GM21360 (cell line): ENCODE data around the gene APOC4.
"Not testable (repeated sequence)": the region's sequence is repeated elsewhere in the genome, so short reads cannot be mapped to it uniquely, and the experiment has no call there.

Experiments
- ATAC-seq: cut with Tn5 transposase; IDR thresholded peaks from one replicate; pipeline ENCODE4 v1.9.1; 2021; ENCODE audit warnings: mild to moderate bottlenecking, moderate library complexity; ENCODE audit not compliant: unreplicated experiment

Gene APOC4

DNA sequence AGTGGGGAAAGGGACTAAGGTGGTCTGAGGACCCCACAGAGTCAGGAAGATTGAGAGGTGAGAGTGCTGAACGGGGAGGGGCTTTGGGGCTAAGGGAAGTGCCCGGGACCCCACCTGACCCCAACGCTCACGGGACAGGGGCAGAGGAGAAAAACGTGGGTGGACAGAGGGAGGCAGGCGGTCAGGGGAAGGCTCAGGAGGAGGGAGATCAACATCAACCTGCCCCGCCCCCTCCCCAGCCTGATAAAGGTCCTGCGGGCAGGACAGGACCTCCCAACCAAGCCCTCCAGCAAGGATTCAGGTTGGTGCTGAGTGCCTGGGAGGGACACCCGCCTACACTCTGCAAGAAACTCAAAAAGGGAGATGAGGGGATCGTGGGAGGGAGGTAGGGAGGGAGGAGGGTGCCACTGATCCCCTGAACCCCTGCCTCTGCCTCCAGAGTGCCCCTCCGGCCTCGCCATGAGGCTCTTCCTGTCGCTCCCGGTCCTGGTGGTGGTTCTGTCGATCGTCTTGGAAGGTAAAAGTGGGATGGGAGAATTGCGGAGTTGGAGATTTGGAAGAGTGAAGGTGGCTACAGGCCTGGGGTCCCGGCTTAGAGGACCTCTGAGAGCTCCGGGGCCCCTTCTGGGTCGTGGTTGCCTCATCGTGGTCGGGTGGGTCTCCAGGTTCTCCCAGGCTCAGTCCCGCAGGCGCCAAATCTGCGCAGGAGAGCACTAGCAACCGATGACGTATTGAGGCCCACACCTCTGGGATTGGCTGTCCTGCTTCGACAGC is 27.4 kb upstream of the APOC4 start, which contains the start of gene APOC1:
APOC1 (plus strand) TSS at position 176 of the 774 bp plus-strand sequence; CDS start at position 460, 284 bp downstream.
- ATAC-seq = peak; percentile 86

DNA sequence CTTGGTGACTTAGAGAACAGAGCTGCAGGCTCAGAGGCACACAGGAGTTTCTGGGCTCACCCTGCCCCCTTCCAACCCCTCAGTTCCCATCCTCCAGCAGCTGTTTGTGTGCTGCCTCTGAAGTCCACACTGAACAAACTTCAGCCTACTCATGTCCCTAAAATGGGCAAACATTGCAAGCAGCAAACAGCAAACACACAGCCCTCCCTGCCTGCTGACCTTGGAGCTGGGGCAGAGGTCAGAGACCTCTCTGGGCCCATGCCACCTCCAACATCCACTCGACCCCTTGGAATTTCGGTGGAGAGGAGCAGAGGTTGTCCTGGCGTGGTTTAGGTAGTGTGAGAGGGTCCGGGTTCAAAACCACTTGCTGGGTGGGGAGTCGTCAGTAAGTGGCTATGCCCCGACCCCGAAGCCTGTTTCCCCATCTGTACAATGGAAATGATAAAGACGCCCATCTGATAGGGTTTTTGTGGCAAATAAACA is 17.8 kb upstream of the APOC4 start:
- ATAC-seq = no peak

DNA sequence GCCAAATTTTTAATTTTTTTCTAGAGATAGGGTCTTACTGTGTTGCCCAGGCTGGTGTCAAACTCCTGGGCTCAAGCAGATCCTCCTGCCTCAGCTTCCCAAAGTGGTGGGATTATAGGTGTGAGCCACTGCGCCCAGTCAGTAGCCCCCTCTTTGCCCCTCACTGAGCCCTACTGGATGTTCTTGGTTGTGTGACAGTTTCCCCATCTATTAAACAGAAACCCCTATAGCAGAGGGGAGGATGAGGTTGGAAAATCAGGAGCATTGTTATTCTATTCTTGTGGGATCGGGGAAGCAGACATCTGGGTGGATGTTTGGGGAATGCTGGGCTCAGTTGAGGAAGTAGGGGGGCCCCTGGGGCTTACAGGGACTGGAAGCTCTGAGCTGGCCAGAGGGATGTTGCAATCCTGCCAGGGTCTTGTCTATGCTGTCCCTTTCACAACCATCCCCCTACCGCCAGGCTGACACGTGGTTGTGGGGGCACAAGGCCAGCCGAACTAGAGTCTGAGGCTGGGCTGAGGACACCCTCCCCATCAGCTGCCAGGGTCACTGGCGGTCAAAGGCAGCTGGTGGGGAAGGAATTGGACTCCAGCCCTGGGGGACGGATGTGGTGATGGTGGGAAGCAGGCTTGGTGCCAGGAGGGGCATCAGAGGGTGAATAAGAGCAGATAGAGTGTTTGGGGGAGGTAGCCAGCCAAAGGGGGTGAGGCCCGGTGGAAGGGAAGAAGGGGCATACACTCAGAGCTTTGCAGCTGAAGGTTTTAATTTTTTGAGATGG is 16.7 kb upstream of the APOC4 start:
- no peak for ATAC-seq

DNA sequence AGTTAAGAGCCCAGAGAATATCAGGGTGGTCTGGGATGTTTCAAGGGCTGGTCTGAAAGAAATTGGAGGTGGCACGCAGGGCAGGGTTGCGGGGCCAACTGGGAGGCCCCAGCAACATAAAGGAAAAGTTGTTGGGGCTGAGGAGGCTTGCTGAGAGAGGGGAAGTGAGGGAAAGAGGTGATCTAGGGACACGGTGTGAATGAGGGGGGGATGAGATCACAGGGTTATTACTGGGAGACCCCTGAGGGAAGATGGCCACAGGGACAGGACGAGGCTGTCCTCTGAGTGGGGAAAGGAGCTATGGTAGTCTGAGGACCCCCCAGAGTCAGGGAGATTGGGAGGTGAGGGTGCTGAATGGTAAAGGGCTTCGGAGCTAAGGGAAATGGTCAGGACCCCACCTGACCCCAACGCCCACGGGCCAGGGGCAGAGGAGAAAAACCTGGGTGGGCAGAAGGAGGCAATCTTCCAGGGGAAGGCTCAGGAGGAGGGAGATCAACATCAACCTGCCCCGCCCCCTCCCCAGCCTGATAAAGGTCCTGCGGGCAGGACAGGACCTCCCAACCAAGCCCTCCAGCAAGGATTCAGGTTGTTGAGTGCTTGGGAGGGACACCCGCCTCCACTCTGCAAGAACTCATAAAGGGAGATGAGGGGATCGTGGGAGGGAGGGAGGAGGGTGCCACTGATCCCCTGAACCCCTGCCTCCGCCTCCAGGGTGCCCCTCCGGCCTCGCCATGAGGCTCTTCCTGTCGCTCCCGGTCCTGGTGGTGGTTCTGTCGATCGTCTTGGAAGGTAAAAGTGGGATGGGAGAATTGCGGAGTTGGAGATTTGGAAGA is 15.6 kb upstream of the APOC4 start:
- not testable (repeated sequence) for ATAC-seq

DNA sequence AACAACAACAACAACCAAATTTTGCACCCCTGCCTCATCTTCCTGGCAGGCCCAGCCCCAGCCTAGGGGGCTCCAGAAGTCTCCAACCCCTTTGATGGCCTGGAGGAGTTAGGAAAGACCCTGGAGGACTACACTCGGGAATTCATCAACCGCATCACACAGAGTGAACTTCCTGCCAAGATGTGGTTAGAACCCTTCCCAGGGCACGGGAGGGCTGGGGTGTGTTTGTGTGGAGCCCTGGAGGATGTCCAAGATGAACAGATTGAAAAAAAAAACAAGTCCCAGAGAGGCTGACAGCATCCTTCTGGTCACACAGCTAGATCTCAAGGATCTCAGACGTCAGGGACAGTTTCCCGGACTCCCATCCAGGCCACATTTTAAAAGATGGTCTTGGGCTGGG is 14.3 kb upstream of the APOC4 start:
- ATAC-seq = no peak

DNA sequence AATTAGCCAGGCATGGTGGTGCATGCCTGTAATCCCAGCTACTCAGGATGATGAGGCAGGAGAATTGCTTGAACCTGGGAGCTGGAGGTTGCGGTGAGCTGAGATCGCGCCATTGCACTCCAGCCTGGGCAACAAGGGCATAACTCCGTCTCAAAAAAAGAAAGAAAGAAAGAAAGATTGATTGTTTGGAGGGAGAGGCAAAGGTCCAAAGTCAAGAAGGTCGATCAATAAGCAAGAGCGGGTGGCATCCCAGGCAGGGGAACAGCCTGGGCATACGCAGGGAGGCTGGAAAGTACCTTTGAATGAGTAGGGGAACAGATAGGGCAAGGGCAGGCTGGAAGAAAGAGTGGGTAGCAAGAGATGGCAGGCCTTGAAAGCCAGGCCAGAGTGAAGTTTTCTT is 11.9 kb upstream of the APOC4 start:
- no peak for ATAC-seq

DNA sequence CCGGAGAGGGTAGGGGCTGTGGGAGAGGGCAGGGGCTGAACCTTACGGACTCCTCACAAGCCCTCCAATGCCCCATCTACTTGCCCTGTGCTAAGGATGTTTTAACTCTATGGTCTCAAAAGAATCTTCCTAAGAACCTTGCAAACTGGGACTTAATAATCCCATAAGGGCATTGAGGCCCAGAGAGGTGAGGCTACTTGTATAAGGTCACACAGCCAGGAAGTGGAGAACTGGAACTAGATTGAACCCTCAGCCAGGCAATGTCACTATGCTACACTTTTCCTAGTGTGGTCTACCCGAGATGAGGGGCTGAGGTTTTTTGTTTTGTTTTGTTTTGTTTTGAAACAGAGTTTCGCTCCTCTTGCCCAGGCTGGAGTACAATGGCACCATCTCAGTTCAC is 10.5 kb upstream of the APOC4 start:
- no peak for ATAC-seq

DNA sequence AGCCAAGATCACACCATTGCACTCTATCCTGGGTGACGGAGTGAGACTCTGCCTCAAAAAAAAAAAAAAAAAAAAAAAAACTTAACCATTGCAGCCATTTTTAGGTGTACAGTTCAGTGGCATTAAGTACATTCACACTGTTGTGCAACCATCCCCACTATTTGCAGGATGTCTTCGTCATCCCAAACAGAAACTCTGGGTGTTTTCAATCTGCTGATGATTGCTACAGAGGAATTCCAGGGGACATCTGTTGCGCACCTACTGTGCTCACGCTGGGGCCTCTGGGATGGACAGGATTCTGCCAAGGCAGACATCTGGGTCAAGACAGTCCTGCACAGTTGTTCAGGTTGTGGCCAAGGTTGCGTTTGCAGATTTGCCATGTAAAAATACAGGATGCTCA is 2.4 kb upstream of the APOC4 start:
- no peak for ATAC-seq

DNA sequence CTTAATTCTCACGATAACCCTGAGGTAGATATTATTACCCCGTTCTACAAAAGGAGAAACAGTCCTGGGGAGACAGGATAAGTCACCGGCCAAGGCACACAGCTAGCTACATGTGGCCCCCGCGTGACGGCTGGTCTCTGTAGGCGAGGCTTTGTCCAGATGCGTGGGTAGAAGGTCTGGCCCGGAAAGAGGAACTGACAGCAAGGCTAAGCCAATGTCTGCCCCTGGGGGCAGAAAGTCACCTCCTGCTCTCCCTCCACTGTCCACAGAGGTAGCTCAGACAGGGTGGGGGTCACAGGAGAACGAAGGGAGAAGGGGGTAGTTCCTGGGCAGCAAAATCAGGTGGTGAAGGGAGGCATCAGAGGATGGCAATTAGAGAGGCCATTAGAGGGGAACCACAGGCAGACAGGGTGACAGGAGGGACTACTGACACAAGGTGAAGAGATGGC is 1.8 kb downstream of the APOC4 start:
- peak; percentile 64 for ATAC-seq

DNA sequence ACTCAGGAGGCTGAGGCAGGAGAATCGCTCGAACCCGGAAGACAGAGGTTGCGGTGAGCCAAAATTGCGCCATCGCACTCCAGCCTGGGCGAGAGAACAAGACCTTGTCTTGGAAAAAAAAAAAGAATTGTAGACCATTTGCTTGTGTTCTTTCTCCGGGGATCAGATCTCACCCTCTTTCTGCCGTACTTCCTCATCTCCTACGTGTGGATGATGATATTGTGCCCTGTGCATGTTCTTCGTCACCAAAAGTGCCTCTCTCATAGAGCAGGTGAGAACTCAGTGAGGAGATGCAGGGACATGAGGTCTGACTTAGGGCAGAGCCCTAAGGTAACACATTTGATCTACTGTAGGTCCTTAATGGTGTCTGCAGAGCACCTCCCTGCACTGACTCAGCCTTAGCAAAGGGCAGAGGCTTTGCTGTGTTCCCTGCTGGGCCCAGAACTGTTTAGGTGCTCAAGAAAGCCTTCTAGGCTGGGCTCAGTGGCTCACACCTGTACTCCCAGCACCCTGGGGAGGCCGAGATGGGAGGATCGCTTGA is 5.1 kb downstream of the APOC4 start:
- no peak for ATAC-seq

DNA sequence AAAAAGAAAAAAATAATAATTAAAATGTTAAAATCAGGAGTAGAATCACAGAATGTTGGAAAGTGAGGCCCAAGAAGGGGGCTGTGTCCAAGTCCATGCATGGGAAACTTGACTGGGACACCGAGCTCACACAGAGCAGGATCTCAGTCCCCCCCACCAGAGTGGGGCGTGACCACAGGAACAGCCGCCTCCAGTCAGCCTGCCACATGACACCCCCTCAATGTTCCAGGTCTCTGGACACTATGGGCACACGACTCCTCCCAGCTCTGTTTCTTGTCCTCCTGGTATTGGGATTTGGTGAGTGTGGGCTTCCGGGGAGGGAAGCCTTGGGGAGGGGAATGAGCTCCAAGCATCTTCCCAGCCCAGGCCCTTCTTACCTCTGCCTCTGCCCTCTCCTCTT is 6.2 kb downstream of the APOC4 start:
- ATAC-seq = no peak

DNA sequence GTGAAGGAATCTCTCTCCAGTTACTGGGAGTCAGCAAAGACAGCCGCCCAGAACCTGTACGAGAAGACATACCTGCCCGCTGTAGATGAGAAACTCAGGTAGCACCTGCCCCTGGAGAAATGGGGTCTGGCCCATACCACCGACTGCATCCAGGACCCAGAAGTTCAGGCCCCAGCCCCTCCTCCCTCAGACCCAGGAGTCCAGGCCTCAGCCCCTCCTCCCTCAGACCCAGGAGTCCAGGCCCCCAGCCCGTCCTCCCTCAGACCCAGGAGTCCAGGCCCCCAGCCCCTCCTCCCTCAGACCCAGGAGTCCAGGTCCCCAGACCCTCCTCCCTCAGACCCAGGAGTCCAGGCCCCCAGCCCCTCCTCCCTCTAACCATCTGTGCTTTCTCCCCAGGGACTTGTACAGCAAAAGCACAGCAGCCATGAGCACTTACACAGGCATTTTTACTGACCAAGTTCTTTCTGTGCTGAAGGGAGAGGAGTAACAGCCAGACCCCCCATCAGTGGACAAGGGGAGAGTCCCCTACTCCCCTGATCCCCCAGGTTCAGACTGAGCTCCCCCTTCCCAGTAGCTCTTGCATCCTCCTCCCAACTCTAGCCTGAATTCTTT is 6.8 kb downstream of the APOC4 start:
- no peak for ATAC-seq

DNA sequence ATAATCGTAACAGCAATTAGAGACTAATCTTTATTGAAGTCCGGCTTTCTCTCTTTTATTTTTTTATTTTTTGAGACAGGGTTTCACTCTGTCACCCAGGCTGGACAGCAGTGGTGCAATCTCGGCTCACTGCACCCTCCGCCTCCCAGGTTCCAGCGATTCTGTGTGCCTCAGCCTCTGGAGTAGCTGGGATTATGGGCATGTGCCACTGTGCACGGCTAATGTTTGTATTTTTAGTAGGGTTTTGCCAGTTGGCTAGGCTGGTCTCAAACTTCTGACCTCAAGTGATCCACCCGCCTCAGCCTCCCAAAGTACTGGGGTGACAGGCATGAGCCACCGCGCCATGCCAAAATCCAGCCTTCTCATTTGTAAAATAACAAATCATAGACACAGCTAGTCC is 7.5 kb downstream of the APOC4 start:
- ATAC-seq = no peak

DNA sequence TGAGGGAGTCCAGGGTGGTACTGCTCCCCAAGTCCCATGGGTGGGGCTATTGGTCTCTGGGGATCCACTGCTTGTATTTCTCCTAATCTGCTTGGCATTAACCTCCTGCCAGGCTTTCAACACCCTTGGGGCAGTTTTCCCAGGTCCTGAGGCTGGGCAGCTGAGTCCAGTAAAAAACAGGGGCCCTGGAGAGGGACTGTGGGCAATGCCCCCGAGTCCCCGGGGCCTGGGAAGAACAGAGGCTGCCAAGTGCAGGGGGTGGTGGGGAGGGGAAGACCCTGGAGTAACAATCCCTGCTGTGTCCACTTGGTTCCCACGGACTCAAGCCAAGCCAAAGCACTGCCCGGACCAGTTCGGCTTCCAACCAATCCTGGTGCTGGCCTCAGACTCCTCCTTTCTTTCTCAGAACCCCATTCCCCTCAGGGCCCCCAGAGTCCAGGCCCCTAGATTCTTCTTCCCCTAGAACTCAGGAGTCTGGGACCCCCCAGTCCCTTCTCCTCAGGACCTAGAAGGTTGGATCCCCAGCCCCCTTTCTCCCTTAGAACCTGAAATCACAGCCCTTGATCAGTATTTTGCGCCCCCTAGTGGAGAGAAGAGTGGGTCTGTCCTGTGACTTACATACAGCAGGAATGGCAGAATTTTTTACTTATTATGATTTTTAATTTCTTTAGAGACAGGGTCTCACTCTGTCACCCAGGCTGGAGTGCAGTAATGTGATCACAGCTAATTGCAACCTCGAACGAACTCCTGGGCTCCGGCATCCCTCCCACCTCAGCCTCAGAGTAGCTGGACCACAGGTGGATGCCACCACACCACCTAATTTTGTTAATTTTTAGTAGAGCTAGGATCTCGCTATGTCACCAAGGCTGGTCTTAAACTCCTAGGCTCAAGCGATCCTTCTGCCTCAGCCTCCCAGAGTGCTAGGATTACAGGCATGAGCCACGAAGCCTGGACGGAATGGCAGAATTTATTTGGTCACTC is 9.4 kb downstream of the APOC4 start:
- ATAC-seq = no peak

DNA sequence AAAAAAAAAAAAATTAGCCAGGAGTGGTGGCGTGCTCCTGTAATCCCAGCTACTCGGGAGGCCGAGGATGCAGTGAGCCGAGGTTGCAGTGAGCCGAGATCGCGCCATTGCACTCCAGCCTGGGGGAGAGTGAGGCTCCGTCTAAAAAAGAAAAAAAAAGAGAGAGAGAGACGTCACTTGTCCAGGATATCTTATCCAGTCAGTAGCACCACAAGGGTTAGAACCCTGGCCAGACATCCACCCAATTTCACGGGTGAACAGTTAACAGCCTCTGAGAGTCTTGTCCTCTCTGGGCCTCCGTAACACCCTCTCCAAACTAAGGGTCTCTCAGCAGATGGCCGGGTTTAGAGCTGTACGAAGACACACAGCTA is 12.2 kb downstream of the APOC4 start:
- ATAC-seq = peak; percentile 5

DNA sequence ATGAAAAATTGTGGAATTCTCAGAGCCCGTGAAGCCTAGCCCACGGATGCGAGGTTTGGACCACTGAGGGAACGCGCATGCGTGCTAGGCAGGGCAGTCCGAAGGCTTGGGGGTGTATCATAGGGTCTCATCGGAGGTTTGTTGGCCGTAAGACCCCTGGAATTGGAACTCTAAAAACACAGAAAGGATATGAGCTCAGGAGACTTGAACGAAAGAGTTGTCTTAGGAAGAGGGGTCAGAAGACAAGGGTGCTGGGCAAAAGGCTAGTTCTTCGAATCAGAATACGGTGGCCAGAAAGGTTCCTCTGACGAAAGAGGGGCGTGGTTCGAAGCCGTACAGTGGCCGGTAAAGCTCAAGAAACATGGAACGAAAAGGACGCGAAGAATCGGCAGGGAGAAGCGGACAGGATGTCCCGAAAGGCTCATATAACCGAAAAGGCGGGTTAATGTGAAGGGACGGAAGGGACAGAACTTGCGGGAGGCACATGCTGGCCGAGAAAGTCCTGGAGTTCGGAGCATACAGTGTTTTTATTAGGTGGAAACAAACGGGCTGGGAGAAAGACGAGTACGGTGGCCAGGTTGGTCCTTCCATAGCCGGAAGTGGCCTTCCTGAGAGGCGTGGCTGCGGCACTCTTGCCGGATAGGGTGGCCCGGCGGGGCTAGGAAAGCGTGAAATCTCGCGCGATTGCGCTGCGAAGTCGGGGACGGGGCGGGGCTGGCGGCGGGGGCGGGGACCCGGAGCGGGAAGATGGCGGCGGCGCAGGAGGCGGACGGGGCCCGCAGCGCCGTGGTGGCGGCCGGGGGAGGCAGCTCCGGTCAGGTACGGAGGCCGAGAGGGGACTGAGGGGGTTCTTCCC is 12.8 kb downstream of the APOC4 start, which contains the start of gene CLPTM1:
CLPTM1 (plus strand) TSS at position 732 of the 856 bp plus-strand sequence; CDS start at position 748, 16 bp downstream.
- peak; percentile 74 for ATAC-seq

DNA sequence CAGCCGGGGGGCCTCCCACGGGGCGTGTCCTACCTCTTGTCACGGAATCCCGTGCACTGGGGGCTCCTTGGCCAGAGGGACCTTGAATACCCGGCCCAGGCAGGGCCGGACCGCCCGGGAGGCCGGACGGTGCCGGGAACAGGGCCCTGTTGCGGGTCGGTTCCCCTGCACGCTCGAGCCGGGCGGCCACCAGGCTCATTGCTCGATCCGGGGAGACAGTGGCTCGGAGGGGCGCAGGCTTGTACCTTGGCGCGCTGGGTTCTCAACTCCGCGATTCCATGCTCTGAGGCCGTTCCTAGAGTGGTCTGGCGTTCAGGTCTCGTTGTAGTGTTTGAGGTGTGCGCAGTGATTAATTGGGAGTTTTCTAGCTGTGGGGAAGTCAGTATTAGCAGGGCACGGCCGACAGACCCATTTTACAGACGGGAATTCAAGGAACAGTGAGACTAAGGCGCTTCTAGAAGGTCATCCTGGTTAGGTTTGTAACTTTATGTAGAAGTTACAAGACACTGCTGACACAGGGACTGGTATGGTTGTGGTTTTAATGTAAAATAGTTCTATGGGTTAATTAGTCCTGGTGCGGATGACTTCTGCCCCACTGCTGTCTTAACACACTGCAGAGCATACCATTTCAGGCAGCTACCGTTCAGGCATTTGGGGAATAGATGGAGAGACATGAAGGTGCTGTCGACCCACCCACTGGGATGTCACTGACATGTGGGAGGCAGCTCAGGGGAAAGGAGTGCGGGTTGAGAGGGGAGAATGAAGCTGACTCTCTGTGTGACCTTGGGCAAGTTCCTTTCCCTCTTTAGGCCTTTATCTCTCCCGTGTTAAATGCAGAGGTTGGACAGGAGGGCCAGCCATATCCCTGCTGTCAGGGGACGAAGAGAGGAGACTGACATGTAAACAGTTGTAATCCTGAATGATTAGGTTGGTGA is 13.7 kb downstream of the APOC4 start:
- no peak for ATAC-seq
